Thoracic aorta (tissue), 2 donors: ENCODE results near the gene CD37. TPM values are rescaled to one million over a fixed set of nuclear protein-coding genes. Genes with fewer than 3 reads are reported as not detected.
A peak's percentile ranks its signal among the peaks of the same experiment; 100 is the strongest.

Experiments used
- ATAC-seq: fragments of 150-250 bp; one replicate; pipeline ENCODE4 v1.8.0; 2017; ENCODE audit warnings: low read depth; ENCODE audit not compliant: insufficient number of reproducible peaks, low FRiP score
- DNase-seq: peaks from one replicate; pipeline ENCODE4 v3.0.0-alpha.2; 2020; ENCODE audit warnings: low spot score
- H3K27ac ChIP-seq, 2 donors: fragments of 200-600 bp; sonication (generic); 1 replicate in 1 of 2; 2 replicates in 1 of 2; pipeline ENCODE4 v1.5.1; 2016; ENCODE audit warnings: mild to moderate bottlenecking in 2 of 2, moderate library complexity in 2 of 2
- H3K27me3 ChIP-seq: fragments of 200-600 bp; sonication (generic); replicated peaks from 2 replicates; pipeline ENCODE4 v1.6.0; 2016; ENCODE audit warnings: mild to moderate bottlenecking; ENCODE audit not compliant: insufficient read depth
- H3K36me3 ChIP-seq: fragments of 200-600 bp; sonication (generic); one replicate; pipeline ENCODE4 v1.5.1; 2016
- H3K4me1 ChIP-seq, 2 donors: fragments of 200-600 bp; sonication (generic); 1 replicate in 1 of 2; 2 replicates in 1 of 2; pipeline versions ENCODE4 v1.5.1 to v1.6.0; 2016; ENCODE audit warnings: low read depth in 2 of 2, mild to moderate bottlenecking in 1 of 2; ENCODE audit not compliant: control insufficient read depth in 1 of 2
- H3K4me3 ChIP-seq: fragments of 200-600 bp; sonication (generic); 2 replicates; pipeline ENCODE4 v1.5.1; 2016; ENCODE audit warnings: mild to moderate bottlenecking
- H3K9me3 ChIP-seq: fragments of 200-600 bp; sonication (generic); 2 replicates; pipeline ENCODE4 v1.5.1; 2016
- CTCF ChIP-seq: fragments of 200-600 bp; sonication (generic); IDR thresholded peaks from one replicate; pipeline ENCODE4 v1.5.1; 2019; ENCODE audit warnings: antibody characterized with exemption
- total RNA-seq, 2 donors: library from RNA; depleted of rRNA; stranded (reverse); fragments of >200 nt; gene quantifications; one replicate each; pipeline versions ENCODE4 v1.1.0 to v1.2.3, GENCODE V29; 2016

The CD37 gene
- total RNA-seq, 2 donors from 2014 or later, result 29.8 to 33.0 TPM

DNA sequence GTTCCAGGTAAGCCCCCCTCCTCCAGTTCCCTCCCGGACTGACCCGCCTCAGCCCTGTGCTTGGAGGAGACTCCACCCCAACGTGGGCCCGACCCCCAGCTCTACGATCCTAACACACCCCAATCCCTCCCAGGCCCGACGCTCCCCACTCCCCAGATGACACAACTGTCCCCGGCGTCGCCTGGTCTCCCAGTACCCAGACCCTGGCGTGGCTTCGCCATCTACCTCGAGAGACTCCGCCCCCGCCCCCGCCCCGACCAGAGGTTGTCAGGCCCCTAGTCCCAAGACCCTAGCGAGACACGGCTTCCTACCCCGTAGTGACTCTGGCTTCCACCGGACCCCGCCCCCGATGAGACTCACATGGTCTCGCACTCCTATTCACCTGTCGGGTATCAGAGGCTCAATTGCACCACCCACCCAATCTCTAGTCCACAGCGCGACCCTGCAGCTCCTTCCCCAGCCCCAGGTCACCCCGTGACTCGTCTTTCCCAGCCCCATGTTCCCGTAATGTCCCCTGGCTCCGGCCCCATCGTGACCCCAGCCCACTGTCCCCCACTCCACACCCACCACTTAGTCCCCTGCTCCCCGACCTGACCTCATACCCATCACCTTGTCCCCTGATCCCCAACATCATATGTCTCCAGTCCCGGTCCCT, 2.9 kb downstream of the CD37 start:
- H3K4me1 ChIP-seq, result peaks cover 5 to 22% of the 10 kb centered on the region in 2 donors
- peak overlapping the region; percentile 70 for H3K4me3 ChIP-seq
- ATAC-seq (no peak), DNase-seq (no peak)
- H3K9me3 ChIP-seq, result no peaks in the 10 kb centered on the region
- H3K36me3 ChIP-seq, result peaks cover 21% of the 10 kb centered on the region
- H3K27ac ChIP-seq, result no peak overlapping the region
- H3K27me3 ChIP-seq, result no peaks in the 10 kb centered on the region
- no peak for TF ChIP-seq CTCF

- Histone ChIP-seq H3K36me3 (peaks cover 22% of the 10 kb centered on the region), H3K4me1 (peaks cover 5 to 22% of the 10 kb centered on the region in 2 donors), H3K27ac (no peak overlapping the region), H3K4me3 (peak overlapping the region; percentile 70), H3K9me3 (no peaks in the 10 kb centered on the region), H3K27me3 (no peaks in the 10 kb centered on the region)
- no peak for TF ChIP-seq CTCF
- peak; percentile 2 for ATAC-seq
- peak; percentile 42 for DNase-seq
Observed at GRCh38 chr19:49338691-49339300, 3.6 kb downstream of the CD37 start.

- H3K4me3 ChIP-seq, result peak overlapping the region; percentile 70
- H3K4me1 ChIP-seq, result peaks cover 5 to 22% of the 10 kb centered on the region in 2 donors
- H3K27me3 ChIP-seq, result no peaks in the 10 kb centered on the region
- no peak for TF ChIP-seq CTCF
- H3K36me3 ChIP-seq, result peaks cover 28% of the 10 kb centered on the region
- peak; percentile 75 for ATAC-seq
- peak; percentile 57 for DNase-seq
- no peaks in the 10 kb centered on the region for H3K9me3 ChIP-seq
- H3K27ac ChIP-seq, result peak overlapping the region; percentile 65 to 86
Observed at GRCh38 chr19:49339301-49340068, 4.3 kb downstream of the CD37 start.

- H3K4me3 ChIP-seq, result peak overlapping the region; percentile 70
- H3K4me1 ChIP-seq, result peaks cover 5 to 22% of the 10 kb centered on the region in 2 donors
- peak overlapping the region; percentile 65 to 86 for H3K27ac ChIP-seq
- H3K27me3 ChIP-seq, result no peaks in the 10 kb centered on the region
- ATAC-seq (peak; percentile 47), DNase-seq (peak; percentile 36)
- peaks cover 34% of the 10 kb centered on the region for H3K36me3 ChIP-seq
- no peaks in the 10 kb centered on the region for H3K9me3 ChIP-seq
- TF ChIP-seq CTCF, result no peak
Observed at GRCh38 chr19:49340069-49340864, 5.1 kb downstream of the CD37 start.
